ENCODE data around the gene ACTR1A. TPM values are rescaled to one million over a fixed set of nuclear protein-coding genes. Genes with fewer than 3 reads are reported as not detected.

ACTR1A gene
- total RNA-seq, 1 donor from 2014 or later = 139 TPM

GRCh38 chr10:102463983-102464382, 38.5 kb downstream of the ACTR1A start:
- H3K4me3 Mint-ChIP-seq = no peak overlapping the region
- H3K9me3 Mint-ChIP-seq = no peaks in the 10 kb centered on the region
- no peak for TF ChIP-seq CTCF (conservative IDR thresholded peaks at IDR 0.05)
- H3K4me1 Mint-ChIP-seq = peaks cover 34% of the 10 kb centered on the region
- H3K27ac Mint-ChIP-seq (ENCODE audit: unreplicated experiment) = no peak overlapping the region
- no peak for DNase-seq (ENCODE audit: low read depth, low spot score)
- peaks cover 13% of the 10 kb centered on the region for H3K27me3 Mint-ChIP-seq (ENCODE audit: low read depth)
- no peaks in the 10 kb centered on the region for H3K36me3 Mint-ChIP-seq (ENCODE audit: low read depth)

GRCh38 chr10:102462512-102463054, 39.9 kb downstream of the ACTR1A start:
- peaks cover 34% of the 10 kb centered on the region for H3K4me1 Mint-ChIP-seq
- no peaks in the 10 kb centered on the region for H3K36me3 Mint-ChIP-seq (ENCODE audit: low read depth)
- no peak for TF ChIP-seq CTCF (conservative IDR thresholded peaks at IDR 0.05)
- peaks cover 13% of the 10 kb centered on the region for H3K27me3 Mint-ChIP-seq (ENCODE audit: low read depth)
- H3K9me3 Mint-ChIP-seq = no peaks in the 10 kb centered on the region
- no peak overlapping the region for H3K27ac Mint-ChIP-seq (ENCODE audit: unreplicated experiment)
- peak; percentile 13 for DNase-seq (ENCODE audit: low read depth, low spot score)
- H3K4me3 Mint-ChIP-seq = peak overlapping the region; percentile 80

GRCh38 chr10:102461187-102462054, 41.1 kb downstream of the ACTR1A start:
- Mint-ChIP-seq H3K4me3 (peak overlapping the region; percentile 80), H3K27me3 (ENCODE audit: low read depth) (peaks cover 13% of the 10 kb centered on the region), H3K27ac (ENCODE audit: unreplicated experiment) (peak overlapping the region; percentile 66), H3K9me3 (no peaks in the 10 kb centered on the region), H3K36me3 (ENCODE audit: low read depth) (no peaks in the 10 kb centered on the region), H3K4me1 (peaks cover 34% of the 10 kb centered on the region)
- DNase-seq (ENCODE audit: low read depth, low spot score) = peak; percentile 81
- TF ChIP-seq CTCF (conservative IDR thresholded peaks at IDR 0.05) = no peak

GRCh38 chr10:102460836-102461186, 41.7 kb downstream of the ACTR1A start:
- peaks cover 34% of the 10 kb centered on the region for H3K4me1 Mint-ChIP-seq
- peaks cover 13% of the 10 kb centered on the region for H3K27me3 Mint-ChIP-seq (ENCODE audit: low read depth)
- DNase-seq (ENCODE audit: low read depth, low spot score) = no peak
- peak overlapping the region; percentile 80 for H3K4me3 Mint-ChIP-seq
- no peak for TF ChIP-seq CTCF (conservative IDR thresholded peaks at IDR 0.05)
- no peaks in the 10 kb centered on the region for H3K9me3 Mint-ChIP-seq
- no peaks in the 10 kb centered on the region for H3K36me3 Mint-ChIP-seq (ENCODE audit: low read depth)
- peak overlapping the region; percentile 66 for H3K27ac Mint-ChIP-seq (ENCODE audit: unreplicated experiment)

- no peak for DNase-seq (ENCODE audit: low read depth, low spot score)
- H3K9me3 Mint-ChIP-seq = no peaks in the 10 kb centered on the region
- H3K4me3 Mint-ChIP-seq = peak overlapping the region; percentile 48
- H3K27me3 Mint-ChIP-seq (ENCODE audit: low read depth) = peaks cover 13% of the 10 kb centered on the region
- no peak overlapping the region for H3K27ac Mint-ChIP-seq (ENCODE audit: unreplicated experiment)
- no peak for TF ChIP-seq CTCF (conservative IDR thresholded peaks at IDR 0.05)
- H3K36me3 Mint-ChIP-seq (ENCODE audit: low read depth) = no peaks in the 10 kb centered on the region
- H3K4me1 Mint-ChIP-seq = peaks cover 29% of the 10 kb centered on the region
Measured at GRCh38 chr10:102458656-102459055, 43.9 kb downstream of the ACTR1A start.

Data from neural crest cell (in vitro differentiated cells).